H9 (cell line): ENCODE data around the gene CLASP2. TPM values are rescaled to one million over a fixed set of nuclear protein-coding genes. Genes with fewer than 3 reads are reported as not detected.

Experiments
- total RNA-seq: library from RNA; stranded (reverse); gene quantifications from 2 replicates; pipeline ENCODE4 v1.2.1, GENCODE V29; 2021

Gene CLASP2
- total RNA-seq, 1 experiment from 2014 or later, result 60.5 TPM

Other genes with a start within 250 kb of the CLASP2 start
- 104 and 109 TPM in 2 replicates for gene PDCD6IP, start 80.4 kb upstream of the CLASP2 start, total RNA-seq